ENCODE data around the gene ZDHHC7. TPM values are rescaled to one million over a fixed set of nuclear protein-coding genes. Genes with fewer than 3 reads are reported as not detected.

The ZDHHC7 gene
- total and polyA plus RNA-seq, 9 of the 15 experiments (the other 6 are each of a cell fraction or from before 2014, with no cell fraction given), result 1.7 to 49.7 (median 37.4) TPM

DNA sequence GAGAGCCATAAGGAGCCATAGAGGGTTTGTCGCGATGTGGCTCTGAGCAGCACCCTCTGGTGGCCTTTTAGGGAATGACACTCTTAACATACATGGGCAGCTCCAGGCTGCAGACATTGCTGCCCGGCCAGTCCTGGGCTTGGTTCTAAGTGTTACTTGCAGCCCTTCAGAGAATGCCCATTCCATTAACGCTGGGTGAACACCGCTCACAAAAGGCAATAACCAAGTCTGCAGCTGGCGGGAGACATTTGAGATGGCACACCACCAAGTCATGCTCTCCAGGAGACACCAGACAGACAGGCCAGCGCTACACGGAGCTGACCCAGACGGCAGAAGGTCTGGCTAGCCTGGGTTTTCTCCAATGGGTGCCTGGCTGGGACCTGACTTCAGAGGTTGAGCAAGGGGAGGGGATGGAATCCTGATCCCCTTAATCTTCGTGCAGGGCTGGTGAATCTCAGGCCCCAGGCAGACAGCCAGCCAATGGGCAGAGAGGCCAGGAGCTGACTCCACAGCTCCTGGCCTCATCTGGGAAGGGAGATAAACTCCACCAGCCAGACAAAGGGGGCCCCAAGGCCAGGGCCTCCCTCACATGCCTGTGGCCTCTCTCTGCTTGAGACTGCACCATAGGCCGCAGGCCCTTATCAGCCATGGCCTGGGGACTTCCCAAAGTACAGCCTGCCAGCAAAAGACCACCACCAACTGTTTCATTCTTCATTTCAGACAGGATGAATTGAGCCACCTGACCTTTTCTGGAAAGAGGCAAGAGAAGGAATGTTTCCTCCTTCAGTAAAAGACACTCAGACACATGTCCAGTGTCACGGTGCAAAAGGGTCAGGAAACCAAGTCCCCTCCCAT is 58.8 kb downstream of the ZDHHC7 start (continued):
- TF ChIP-seq, protein P1, sequence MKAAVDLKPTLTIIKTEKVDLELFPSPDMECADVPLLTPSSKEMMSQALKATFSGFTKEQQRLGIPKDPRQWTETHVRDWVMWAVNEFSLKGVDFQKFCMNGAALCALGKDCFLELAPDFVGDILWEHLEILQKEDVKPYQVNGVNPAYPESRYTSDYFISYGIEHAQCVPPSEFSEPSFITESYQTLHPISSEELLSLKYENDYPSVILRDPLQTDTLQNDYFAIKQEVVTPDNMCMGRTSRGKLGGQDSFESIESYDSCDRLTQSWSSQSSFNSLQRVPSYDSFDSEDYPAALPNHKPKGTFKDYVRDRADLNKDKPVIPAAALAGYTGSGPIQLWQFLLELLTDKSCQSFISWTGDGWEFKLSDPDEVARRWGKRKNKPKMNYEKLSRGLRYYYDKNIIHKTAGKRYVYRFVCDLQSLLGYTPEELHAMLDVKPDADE (conservative IDR thresholded peaks at IDR 0.05; ENCODE audit: control insufficient read depth, low read depth, low read length), result peak; percentile 78
- TF ChIP-seq PHTF2 (CRISPR knock-in tag; IDR thresholded peaks at IDR 0.05) (no peak), TEAD2 (tag; IDR thresholded peaks at IDR 0.05) (no peak), ATF7 (IDR thresholded peaks at IDR 0.05) (peak; percentile 69), MTA2 (IDR thresholded peaks at IDR 0.05; ENCODE audit: low read depth) (peak; percentile 93), ZNF384 (IDR thresholded peaks at IDR 0.05; ENCODE audit: low read depth, low read length) (0 out of 2 replicates have a peak, but pooled peaks have one; percentile 17), GTF3C2 (IDR thresholded peaks at IDR 0.05; ENCODE audit: borderline replicate concordance, extremely low read depth, insufficient read length) (no peak), ZNF766 (CRISPR knock-in tag; conservative IDR thresholded peaks at IDR 0.05) (peak; percentile 94), NR4A1 (CRISPR knock-in tag; IDR thresholded peaks at IDR 0.05) (no peak; the same call in 1 of the 2 replicates), NR4A1 (tag; IDR thresholded peaks at IDR 0.05) (peak; percentile 81)
- TF ChIP-seq, protein P2, sequence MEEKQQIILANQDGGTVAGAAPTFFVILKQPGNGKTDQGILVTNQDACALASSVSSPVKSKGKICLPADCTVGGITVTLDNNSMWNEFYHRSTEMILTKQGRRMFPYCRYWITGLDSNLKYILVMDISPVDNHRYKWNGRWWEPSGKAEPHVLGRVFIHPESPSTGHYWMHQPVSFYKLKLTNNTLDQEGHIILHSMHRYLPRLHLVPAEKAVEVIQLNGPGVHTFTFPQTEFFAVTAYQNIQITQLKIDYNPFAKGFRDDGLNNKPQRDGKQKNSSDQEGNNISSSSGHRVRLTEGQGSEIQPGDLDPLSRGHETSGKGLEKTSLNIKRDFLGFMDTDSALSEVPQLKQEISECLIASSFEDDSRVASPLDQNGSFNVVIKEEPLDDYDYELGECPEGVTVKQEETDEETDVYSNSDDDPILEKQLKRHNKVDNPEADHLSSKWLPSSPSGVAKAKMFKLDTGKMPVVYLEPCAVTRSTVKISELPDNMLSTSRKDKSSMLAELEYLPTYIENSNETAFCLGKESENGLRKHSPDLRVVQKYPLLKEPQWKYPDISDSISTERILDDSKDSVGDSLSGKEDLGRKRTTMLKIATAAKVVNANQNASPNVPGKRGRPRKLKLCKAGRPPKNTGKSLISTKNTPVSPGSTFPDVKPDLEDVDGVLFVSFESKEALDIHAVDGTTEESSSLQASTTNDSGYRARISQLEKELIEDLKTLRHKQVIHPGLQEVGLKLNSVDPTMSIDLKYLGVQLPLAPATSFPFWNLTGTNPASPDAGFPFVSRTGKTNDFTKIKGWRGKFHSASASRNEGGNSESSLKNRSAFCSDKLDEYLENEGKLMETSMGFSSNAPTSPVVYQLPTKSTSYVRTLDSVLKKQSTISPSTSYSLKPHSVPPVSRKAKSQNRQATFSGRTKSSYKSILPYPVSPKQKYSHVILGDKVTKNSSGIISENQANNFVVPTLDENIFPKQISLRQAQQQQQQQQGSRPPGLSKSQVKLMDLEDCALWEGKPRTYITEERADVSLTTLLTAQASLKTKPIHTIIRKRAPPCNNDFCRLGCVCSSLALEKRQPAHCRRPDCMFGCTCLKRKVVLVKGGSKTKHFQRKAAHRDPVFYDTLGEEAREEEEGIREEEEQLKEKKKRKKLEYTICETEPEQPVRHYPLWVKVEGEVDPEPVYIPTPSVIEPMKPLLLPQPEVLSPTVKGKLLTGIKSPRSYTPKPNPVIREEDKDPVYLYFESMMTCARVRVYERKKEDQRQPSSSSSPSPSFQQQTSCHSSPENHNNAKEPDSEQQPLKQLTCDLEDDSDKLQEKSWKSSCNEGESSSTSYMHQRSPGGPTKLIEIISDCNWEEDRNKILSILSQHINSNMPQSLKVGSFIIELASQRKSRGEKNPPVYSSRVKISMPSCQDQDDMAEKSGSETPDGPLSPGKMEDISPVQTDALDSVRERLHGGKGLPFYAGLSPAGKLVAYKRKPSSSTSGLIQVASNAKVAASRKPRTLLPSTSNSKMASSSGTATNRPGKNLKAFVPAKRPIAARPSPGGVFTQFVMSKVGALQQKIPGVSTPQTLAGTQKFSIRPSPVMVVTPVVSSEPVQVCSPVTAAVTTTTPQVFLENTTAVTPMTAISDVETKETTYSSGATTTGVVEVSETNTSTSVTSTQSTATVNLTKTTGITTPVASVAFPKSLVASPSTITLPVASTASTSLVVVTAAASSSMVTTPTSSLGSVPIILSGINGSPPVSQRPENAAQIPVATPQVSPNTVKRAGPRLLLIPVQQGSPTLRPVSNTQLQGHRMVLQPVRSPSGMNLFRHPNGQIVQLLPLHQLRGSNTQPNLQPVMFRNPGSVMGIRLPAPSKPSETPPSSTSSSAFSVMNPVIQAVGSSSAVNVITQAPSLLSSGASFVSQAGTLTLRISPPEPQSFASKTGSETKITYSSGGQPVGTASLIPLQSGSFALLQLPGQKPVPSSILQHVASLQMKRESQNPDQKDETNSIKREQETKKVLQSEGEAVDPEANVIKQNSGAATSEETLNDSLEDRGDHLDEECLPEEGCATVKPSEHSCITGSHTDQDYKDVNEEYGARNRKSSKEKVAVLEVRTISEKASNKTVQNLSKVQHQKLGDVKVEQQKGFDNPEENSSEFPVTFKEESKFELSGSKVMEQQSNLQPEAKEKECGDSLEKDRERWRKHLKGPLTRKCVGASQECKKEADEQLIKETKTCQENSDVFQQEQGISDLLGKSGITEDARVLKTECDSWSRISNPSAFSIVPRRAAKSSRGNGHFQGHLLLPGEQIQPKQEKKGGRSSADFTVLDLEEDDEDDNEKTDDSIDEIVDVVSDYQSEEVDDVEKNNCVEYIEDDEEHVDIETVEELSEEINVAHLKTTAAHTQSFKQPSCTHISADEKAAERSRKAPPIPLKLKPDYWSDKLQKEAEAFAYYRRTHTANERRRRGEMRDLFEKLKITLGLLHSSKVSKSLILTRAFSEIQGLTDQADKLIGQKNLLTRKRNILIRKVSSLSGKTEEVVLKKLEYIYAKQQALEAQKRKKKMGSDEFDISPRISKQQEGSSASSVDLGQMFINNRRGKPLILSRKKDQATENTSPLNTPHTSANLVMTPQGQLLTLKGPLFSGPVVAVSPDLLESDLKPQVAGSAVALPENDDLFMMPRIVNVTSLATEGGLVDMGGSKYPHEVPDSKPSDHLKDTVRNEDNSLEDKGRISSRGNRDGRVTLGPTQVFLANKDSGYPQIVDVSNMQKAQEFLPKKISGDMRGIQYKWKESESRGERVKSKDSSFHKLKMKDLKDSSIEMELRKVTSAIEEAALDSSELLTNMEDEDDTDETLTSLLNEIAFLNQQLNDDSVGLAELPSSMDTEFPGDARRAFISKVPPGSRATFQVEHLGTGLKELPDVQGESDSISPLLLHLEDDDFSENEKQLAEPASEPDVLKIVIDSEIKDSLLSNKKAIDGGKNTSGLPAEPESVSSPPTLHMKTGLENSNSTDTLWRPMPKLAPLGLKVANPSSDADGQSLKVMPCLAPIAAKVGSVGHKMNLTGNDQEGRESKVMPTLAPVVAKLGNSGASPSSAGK (IDR thresholded peaks at IDR 0.05), result peak; percentile 50; the same call in 1 of the 2 replicates

All from K562 (cell line).